HL-60/S4 treated with retinoic acid at 250 ng/mL for 4 days and 3 days (cell line): Measurements from ENCODE around the gene SLC35B1.
"Not testable (repeated sequence)": the region's sequence is repeated elsewhere in the genome, so short reads cannot be mapped to it uniquely, and the experiment has no call there.

Experiments
- in situ Hi-C: fragments of 300-500 bp; cut with MboI; formaldehyde crosslinking; loops from 2 replicates; pipeline ENCODE4 v1.7.0; 2022; ENCODE audit warnings: low sequenced_read_pairs

The SLC35B1 gene

DNA sequence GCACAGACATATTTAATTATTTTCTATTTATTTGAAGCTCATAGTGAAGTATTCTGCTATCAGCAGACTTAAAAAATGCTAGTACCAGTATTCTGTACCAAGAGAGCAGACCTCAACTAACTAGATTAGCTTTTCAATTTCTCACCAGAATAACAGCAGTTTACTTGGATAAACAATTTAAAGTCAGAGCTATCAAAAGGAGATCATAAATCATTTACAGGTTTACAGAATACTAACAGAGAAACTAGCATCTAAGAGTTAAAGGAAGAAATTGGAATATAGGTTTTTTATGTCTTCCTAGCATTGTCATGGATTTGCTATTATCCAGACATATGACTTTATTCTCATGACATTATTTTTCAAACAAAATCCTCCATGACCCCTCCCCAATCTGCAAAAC lies 33.3 kb downstream of the SLC35B1 start:
- in situ Hi-C loops, result no loop called here

DNA sequence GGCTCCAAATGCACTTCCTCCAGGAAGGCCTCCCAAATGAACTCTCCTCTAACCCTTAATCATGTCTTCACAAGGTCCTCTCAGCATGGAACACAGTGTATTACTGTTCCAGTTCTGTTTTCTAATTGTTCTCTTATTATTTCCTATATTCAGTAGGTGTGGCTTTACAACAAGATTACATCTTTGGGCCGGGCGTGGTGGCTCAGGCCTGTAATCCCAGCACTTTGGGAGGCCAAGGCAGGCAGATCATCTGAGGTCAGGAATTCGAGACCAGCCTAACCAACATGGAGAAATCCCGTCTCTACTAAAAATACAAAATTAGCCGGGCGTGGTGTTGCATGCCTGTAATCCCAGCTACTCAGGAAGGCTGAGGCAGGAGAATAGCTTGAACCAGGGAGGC lies 34.1 kb downstream of the SLC35B1 start:
- in situ Hi-C loops, result not testable (repeated sequence)

DNA sequence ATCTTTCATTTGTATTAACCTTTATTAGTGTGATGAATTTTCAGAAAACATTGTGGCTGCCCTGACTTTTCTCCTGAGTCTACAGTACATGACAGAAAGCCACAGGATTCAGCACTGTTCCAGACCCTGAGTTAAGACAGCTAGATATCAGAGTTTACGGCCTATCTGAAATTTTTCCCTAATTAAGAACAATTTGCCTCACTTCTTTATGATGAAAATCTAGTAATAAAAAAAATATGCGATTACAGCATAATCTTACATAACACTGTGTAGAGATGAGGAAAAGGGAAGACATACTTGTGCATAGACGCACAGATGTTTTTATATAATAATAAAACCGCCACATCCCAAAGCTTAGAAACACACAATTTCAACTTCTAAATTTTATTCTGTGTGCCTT lies 37.1 kb downstream of the SLC35B1 start:
- in situ Hi-C loops, result no loop called here

DNA sequence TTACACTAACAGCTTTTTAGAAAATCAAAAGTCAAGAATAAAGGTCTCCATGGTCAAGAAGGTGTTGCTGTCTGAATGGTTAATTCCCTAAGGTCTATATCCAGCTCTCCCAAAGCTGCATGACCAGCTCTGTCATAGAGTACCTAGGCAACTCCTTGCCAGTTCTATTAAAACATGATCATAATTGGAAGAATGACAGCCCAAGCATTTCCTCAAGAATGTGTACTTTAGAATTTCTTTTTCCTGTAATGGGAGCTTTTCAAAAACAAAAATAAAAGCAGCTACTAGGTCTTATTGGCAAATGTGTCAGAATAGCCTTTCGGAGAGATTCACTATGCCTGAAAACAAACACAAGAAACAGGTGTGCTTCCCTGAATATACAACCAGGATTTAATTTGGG lies 37.8 kb downstream of the SLC35B1 start:
- in situ Hi-C loops, result no loop called here

DNA sequence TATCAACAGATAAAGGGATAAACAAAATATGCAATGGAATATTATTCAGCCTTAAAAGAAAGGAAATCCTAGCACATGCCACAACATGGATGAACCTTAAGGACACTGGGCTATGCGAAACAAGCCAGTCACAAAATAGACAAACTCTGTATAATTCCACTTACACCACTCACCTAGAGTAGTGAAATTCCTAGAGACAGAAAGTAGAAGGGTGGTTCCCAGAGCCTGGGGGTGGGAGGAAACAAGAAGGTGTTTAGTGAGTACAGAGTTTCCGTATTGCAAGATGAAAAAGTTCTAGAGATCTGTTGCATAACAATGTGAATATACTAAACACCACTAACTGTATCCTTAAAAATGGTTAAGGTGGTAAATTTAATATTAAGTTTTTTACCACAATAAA lies 39.9 kb downstream of the SLC35B1 start:
- in situ Hi-C loops, result no loop called here

DNA sequence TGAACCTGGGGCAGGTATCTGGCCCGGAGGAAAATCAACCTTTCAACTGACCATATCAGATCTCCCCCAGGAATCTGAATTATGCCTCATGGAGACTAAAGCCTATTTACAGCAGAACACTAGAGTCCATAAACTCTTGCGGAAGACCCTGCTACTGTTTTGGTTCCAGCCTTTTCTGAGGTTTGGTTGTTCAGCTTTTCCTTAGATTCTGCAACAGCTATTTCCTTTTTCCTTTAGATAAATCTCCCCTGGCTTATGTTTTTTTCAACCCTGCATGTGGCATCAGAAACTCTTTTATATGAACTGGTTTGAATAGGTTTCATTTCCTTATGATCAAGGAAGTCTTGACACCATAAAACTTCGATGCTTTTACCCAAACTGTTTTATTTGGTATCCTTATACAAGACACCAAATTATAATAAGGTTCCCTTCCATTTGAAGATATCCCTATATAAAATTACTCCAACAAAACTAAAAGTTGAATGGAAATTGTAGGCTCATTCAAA lies 43.0 kb downstream of the SLC35B1 start:
- in situ Hi-C loops, result no loop called here

DNA sequence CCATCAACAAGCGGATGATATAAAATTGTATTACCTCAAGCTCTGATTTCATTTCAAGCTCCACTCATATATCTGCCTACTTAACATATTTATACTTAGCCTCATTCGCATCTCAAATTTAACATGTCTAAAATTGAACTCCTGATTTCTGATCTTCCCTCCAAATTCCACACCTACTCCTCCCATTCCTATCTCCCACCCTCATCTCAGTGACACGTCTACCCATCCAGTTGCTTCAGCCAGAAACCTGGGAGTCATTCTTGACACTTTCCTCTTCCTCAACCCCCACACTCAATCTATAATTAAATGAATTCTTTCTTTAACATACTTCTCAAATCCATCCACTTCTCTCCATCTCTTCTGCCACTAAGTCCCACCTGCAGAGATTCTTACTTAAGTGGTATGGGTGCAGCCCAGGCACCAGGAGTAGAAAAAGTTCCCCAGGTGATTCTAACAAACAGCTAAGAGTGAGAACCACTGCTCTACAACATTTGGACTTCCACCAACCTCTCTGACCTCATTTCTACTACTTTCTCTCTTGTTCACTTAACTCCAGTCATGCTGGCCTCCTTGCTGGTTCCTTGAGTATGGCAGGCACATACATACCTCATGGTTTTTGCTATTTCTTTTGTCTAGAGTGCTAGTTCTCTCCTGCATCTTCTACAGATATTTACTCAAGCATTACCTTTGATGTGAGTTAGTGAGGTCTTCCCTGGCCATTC lies 47.9 kb downstream of the SLC35B1 start:
- in situ Hi-C loops, result no loop called here

DNA sequence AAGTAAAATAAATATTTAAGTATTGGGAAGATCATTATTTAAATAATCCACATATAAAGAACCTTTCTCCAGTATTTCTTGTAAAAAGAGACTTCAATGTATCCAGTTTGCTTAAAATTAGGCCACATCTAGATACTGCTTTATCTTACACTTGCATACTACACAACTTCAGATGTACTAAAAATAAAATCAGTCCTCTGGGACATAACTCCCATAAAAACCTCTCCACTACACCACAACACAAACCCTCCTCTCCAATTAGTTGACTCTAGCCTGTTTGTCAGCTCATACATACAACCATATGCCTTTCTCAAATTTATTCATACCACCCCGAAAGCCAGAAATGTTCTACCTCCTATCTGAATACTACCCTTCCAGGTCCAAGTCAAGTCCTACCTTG lies 51.5 kb downstream of the SLC35B1 start:
- in situ Hi-C loops, result no loop called here
